Mesendoderm (in vitro differentiated cells): ENCODE data around the gene SPTSSB.
A peak's percentile ranks its signal among the peaks of the same experiment; 100 is the strongest.

Experiments used
- DNase-seq: peaks from one replicate; pipeline ENCODE4 v3.0.0; 2013
- H2AK5ac ChIP-seq: 2 replicates; pipeline ENCODE4 v1.6.1; 2013; ENCODE audit warnings: low read length, inconsistent platforms
- H2BK120ac ChIP-seq: 2 replicates; pipeline ENCODE4 v1.6.1; 2013; ENCODE audit warnings: low read depth, mild to moderate bottlenecking, low read length, moderate library complexity, mixed read lengths
- H2BK15ac ChIP-seq: replicated peaks from 2 replicates; pipeline ENCODE4 v1.6.1; 2013; ENCODE audit warnings: low read depth, mild to moderate bottlenecking, moderate library complexity
- H2BK5ac ChIP-seq: 2 replicates; pipeline ENCODE4 v1.6.1; 2013; ENCODE audit warnings: low read length, inconsistent platforms
- H3K18ac ChIP-seq: 2 replicates; pipeline ENCODE4 v1.6.1; 2013; ENCODE audit warnings: mild to moderate bottlenecking, low read length, mixed read lengths
- H3K23ac ChIP-seq: one replicate; pipeline ENCODE4 v1.6.1; 2013; ENCODE audit warnings: low read length
- H3K27ac ChIP-seq: 2 replicates; pipeline ENCODE4 v1.5.1; 2013; ENCODE audit warnings: low read depth, mild to moderate bottlenecking, inconsistent platforms, low read length, moderate library complexity
- H3K27me3 ChIP-seq: 2 replicates; pipeline ENCODE4 v1.6.1; 2013; ENCODE audit warnings: low read length, control low read depth, mild to moderate bottlenecking, inconsistent platforms; ENCODE audit not compliant: insufficient read depth, poor library complexity
- H3K36me3 ChIP-seq: 2 replicates; pipeline ENCODE4 v1.6.1; 2013; ENCODE audit warnings: low read length, inconsistent platforms; ENCODE audit not compliant: control insufficient read depth, insufficient read depth
- H3K4ac ChIP-seq: one replicate; pipeline ENCODE4 v1.6.1; 2013; ENCODE audit warnings: low read depth, mild to moderate bottlenecking, low read length, moderate library complexity
- H3K4me1 ChIP-seq: 2 replicates; pipeline ENCODE4 v1.6.1; 2013; ENCODE audit warnings: low read depth, low read length, inconsistent platforms; ENCODE audit not compliant: control insufficient read depth
- H3K4me2 ChIP-seq: 2 replicates; pipeline ENCODE4 v1.6.1; 2013; ENCODE audit warnings: low read length
- H3K4me3 ChIP-seq: 2 replicates; pipeline ENCODE4 v1.5.1; 2013; ENCODE audit warnings: mild to moderate bottlenecking, low read length
- H3K56ac ChIP-seq: one replicate; pipeline ENCODE4 v1.6.1; 2013; ENCODE audit warnings: low read length
- H3K79me1 ChIP-seq: 2 replicates; pipeline ENCODE4 v1.6.1; 2013; ENCODE audit warnings: low read length, inconsistent platforms
- H3K79me2 ChIP-seq: 2 replicates; pipeline ENCODE4 v1.6.1; 2013; ENCODE audit warnings: mild to moderate bottlenecking, low read length; ENCODE audit not compliant: control insufficient read depth, insufficient read depth
- H3K9ac ChIP-seq: 2 replicates; pipeline ENCODE4 v1.6.1; 2013; ENCODE audit warnings: low read length, inconsistent platforms
- H4K5ac ChIP-seq: one replicate; pipeline ENCODE4 v1.6.1; 2013; ENCODE audit warnings: low read length
- H4K8ac ChIP-seq: one replicate; pipeline ENCODE4 v1.6.1; 2013; ENCODE audit warnings: low read depth, mild to moderate bottlenecking, control low read depth, low read length, moderate library complexity
- WGBS: extraction: QIAGEN DNeasy Blood & Tissue Kit; methylation state at CpG from one replicate; pipeline ENCODE4 v1.1.7; 2013; ENCODE audit warnings: low lambda C conversion rate, missing lambda C conversion rate; ENCODE audit not compliant: insufficient coverage; ENCODE audit errors: extremely low coverage; 5-methylcytosine and 5-hydroxymethylcytosine counted together

The SPTSSB gene

GRCh38 chr3:161389445-161390035 lies 18.2 kb upstream of the SPTSSB start:
- H3K4me3 ChIP-seq: no peak overlapping the region
- H3K79me2 ChIP-seq: no peaks in the 10 kb centered on the region
- no peak overlapping the region for H2BK15ac ChIP-seq
- H3K4me1 ChIP-seq: no peaks in the 10 kb centered on the region
- H3K9ac ChIP-seq: no peak overlapping the region
- no peak overlapping the region for H4K5ac ChIP-seq
- no peak overlapping the region for H3K56ac ChIP-seq
- H3K18ac ChIP-seq: no peak overlapping the region
- no peaks in the 10 kb centered on the region for H3K36me3 ChIP-seq
- no peak for DNase-seq
- H4K8ac ChIP-seq: no peak overlapping the region
- no peaks in the 10 kb centered on the region for H3K79me1 ChIP-seq
- no peak overlapping the region for H3K4ac ChIP-seq
- no peak overlapping the region for H3K4me2 ChIP-seq
- no peak overlapping the region for H3K27ac ChIP-seq
- no peak overlapping the region for H2BK120ac ChIP-seq
- WGBS: no CpG with 5 or more reads among the region's 3 CpGs
- no peak overlapping the region for H3K23ac ChIP-seq
- H2AK5ac ChIP-seq: no peak overlapping the region
- no peaks in the 10 kb centered on the region for H3K27me3 ChIP-seq
- H2BK5ac ChIP-seq: no peak overlapping the region

- no peaks in the 10 kb centered on the region for H3K27me3 ChIP-seq
- H4K5ac ChIP-seq: no peak overlapping the region
- no peak overlapping the region for H2AK5ac ChIP-seq
- no peak overlapping the region for H3K9ac ChIP-seq
- no peak overlapping the region for H2BK15ac ChIP-seq
- H3K79me2 ChIP-seq: no peaks in the 10 kb centered on the region
- H3K4me1 ChIP-seq: no peaks in the 10 kb centered on the region
- H3K23ac ChIP-seq: no peak overlapping the region
- no peak overlapping the region for H3K56ac ChIP-seq
- no peak overlapping the region for H3K4me2 ChIP-seq
- no peaks in the 10 kb centered on the region for H3K79me1 ChIP-seq
- H4K8ac ChIP-seq: no peak overlapping the region
- no peak overlapping the region for H3K18ac ChIP-seq
- no peak overlapping the region for H2BK120ac ChIP-seq
- no peak overlapping the region for H2BK5ac ChIP-seq
- no peak overlapping the region for H3K4ac ChIP-seq
- DNase-seq: no peak
- H3K36me3 ChIP-seq: no peaks in the 10 kb centered on the region
- H3K4me3 ChIP-seq: no peak overlapping the region
- no peak overlapping the region for H3K27ac ChIP-seq
Measured at GRCh38 chr3:161388855-161389254, 17.5 kb upstream of the SPTSSB start.

- Histone ChIP-seq H2BK15ac (no peak overlapping the region), H3K56ac (no peak overlapping the region), H3K4ac (no peak overlapping the region), H3K23ac (no peak overlapping the region), H3K27me3 (no peaks in the 10 kb centered on the region), H3K18ac (no peak overlapping the region), H3K4me2 (no peak overlapping the region), H3K36me3 (no peaks in the 10 kb centered on the region), H4K8ac (no peak overlapping the region), H3K4me1 (no peaks in the 10 kb centered on the region), H3K27ac (no peak overlapping the region), H4K5ac (no peak overlapping the region), H3K79me2 (no peaks in the 10 kb centered on the region), H2AK5ac (no peak overlapping the region), H3K4me3 (no peak overlapping the region), H3K79me1 (no peaks in the 10 kb centered on the region), H2BK120ac (no peak overlapping the region), H3K9ac (no peak overlapping the region), H2BK5ac (no peak overlapping the region)
- no peak for DNase-seq
- WGBS: no CpG with 5 or more reads among the region's 4 CpGs
Measured at GRCh38 chr3:161386991-161387770, 15.9 kb upstream of the SPTSSB start.

GRCh38 chr3:161372321-161373260 lies 1.3 kb upstream of the SPTSSB start:
- Histone ChIP-seq H2BK5ac (no peak overlapping the region), H4K5ac (no peak overlapping the region), H4K8ac (no peak overlapping the region), H3K27me3 (no peaks in the 10 kb centered on the region), H3K18ac (peak overlapping the region; percentile 24), H3K23ac (no peak overlapping the region), H3K79me2 (no peaks in the 10 kb centered on the region), H3K9ac (peak overlapping the region; percentile 62), H2BK15ac (no peak overlapping the region), H3K56ac (peak overlapping the region; percentile 82), H3K4me2 (peak overlapping the region; percentile 89), H2BK120ac (no peak overlapping the region), H3K36me3 (no peaks in the 10 kb centered on the region), H3K27ac (no peak overlapping the region), H3K4me1 (no peaks in the 10 kb centered on the region), H3K4ac (no peak overlapping the region), H2AK5ac (no peak overlapping the region), H3K4me3 (peak overlapping the region; percentile 32), H3K79me1 (no peaks in the 10 kb centered on the region)
- DNase-seq: peak; percentile 75
- WGBS: no CpG with 5 or more reads among the region's 55 CpGs

- H3K27ac ChIP-seq: no peak overlapping the region
- no peak overlapping the region for H2BK15ac ChIP-seq
- H3K4me1 ChIP-seq: no peaks in the 10 kb centered on the region
- H3K27me3 ChIP-seq: no peaks in the 10 kb centered on the region
- H3K4me2 ChIP-seq: no peak overlapping the region
- peak; percentile 19 for DNase-seq
- no peak overlapping the region for H2BK120ac ChIP-seq
- H4K8ac ChIP-seq: no peak overlapping the region
- H3K79me1 ChIP-seq: no peaks in the 10 kb centered on the region
- no CpG with 5 or more reads among the region's 3 CpGs for WGBS
- no peaks in the 10 kb centered on the region for H3K36me3 ChIP-seq
- no peak overlapping the region for H3K23ac ChIP-seq
- no peaks in the 10 kb centered on the region for H3K79me2 ChIP-seq
- H3K56ac ChIP-seq: no peak overlapping the region
- H3K4ac ChIP-seq: no peak overlapping the region
- H2BK5ac ChIP-seq: no peak overlapping the region
- no peak overlapping the region for H4K5ac ChIP-seq
- H3K9ac ChIP-seq: no peak overlapping the region
- no peak overlapping the region for H2AK5ac ChIP-seq
- no peak overlapping the region for H3K4me3 ChIP-seq
- H3K18ac ChIP-seq: no peak overlapping the region
Measured at GRCh38 chr3:161369531-161369930, 1.8 kb downstream of the SPTSSB start.
